GM19463 (cell line): ENCODE results near the gene CDC25B.
A peak's percentile ranks its signal among the peaks of the same experiment; 100 is the strongest.
"Not testable (repeated sequence)": the region's sequence is repeated elsewhere in the genome, so short reads cannot be mapped to it uniquely, and the experiment has no call there.

Experiments
- ATAC-seq: cut with Tn5 transposase; IDR thresholded peaks from one replicate; pipeline ENCODE4 v1.9.1; 2021; ENCODE audit warnings: mild to moderate bottlenecking, moderate library complexity; ENCODE audit not compliant: unreplicated experiment

The CDC25B gene

GRCh38 chr20:3821996-3822395 lies 25.9 kb downstream of the CDC25B start:
- no peak for ATAC-seq

DNA sequence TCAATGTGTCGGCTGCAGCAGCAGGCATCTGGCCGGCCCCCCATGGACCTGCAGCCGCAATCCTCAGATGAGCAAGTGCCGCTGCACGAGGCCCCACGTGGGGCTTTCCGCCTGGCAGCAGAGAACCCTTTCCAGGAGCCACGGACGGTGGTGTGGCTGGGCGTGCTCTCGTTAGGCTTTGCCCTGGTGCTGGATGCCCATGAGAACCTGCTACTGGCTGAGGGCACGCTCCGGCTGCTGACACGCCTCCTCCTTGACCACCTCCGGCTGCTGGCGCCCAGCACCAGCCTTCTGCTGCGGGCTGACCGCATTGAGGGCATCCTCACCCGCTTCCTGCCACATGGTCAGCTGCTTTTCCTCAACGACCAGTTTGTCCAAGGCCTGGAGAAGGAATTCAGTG lies 27.8 kb downstream of the CDC25B start:
- no peak for ATAC-seq

DNA sequence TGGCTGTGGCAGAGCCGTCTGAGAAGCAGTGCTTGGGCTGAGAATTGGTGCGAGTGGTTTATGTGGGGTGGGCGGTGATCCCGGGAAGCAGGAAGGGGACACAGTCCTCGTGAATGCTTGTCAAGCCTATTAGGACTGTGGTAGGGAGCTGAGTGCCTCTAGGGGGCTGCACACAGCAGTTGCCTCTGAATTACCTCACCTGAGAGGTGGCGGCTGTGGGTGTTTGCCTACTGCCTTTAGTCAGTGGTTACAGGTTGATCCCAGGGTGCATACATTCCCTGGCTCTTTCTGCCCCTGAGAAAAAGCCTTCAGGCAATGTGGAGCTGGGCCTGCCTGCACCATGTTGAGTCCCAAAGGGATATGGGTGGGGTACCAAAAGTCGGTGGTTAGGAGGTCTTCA lies 29.4 kb downstream of the CDC25B start:
- ATAC-seq = no peak

- ATAC-seq = no peak
Measured at GRCh38 chr20:3826420-3826819, 30.3 kb downstream of the CDC25B start.

GRCh38 chr20:3828798-3829197 lies 32.7 kb downstream of the CDC25B start:
- no peak for ATAC-seq

DNA sequence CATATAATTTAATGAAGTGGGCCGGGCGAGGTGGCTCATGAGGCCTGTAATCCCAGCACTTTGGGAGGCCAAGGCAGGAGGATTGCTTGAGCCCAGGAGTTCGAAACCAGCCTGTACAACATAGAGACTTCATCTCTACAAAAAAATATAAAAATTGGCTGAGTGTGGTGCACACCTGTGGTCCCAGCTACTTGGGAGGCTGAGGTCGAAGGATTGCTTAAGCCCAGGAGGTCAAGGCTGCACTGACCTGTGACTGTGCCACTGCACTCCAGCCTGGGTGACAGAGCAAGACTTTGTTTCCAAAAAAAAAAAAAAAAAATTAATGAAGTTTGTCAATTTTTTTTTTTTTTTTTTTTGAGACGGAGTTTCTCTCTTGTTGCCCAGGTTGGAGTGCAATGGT lies 33.8 kb downstream of the CDC25B start:
- not testable (repeated sequence) for ATAC-seq

DNA sequence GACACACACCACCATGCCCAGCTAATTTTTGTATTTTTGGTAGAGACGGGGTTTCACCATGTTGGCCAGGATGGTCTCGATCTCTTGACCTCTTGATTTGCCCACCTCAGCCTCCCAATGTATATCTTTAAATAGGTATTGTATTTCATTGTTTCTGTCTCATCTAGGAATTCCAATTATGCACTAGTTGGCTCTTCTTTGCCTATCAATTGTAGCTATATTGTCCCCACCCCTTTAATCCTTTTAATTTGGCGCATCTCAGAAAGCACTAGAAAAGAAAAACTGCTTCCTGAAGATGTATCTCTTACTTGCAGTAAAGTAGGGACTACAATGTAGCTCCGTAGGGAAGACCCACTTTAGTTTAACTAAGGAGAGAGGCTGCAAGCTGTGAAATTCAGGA lies 40.0 kb downstream of the CDC25B start:
- no peak for ATAC-seq

DNA sequence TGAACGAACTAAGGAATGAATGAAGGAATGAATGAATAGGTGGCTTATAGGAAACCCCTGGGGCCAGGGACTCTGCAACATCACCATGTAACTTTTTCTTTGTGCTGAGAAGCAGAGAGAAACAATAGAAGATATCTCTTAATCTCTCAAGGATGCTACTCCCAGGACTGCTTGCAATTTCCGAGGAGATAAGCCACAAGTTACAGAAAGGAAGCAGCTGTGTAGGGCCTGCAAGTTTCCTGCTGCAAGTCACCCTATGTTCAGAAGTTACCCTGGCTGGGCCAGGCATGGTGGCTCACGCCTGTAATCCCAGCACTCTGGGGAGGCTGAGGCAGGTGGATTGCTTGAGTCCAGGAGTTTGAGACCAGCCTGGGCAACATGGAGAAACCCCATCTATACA lies 43.2 kb downstream of the CDC25B start:
- ATAC-seq = no peak

GRCh38 chr20:3840201-3840600 lies 44.1 kb downstream of the CDC25B start:
- ATAC-seq = not testable (repeated sequence)

DNA sequence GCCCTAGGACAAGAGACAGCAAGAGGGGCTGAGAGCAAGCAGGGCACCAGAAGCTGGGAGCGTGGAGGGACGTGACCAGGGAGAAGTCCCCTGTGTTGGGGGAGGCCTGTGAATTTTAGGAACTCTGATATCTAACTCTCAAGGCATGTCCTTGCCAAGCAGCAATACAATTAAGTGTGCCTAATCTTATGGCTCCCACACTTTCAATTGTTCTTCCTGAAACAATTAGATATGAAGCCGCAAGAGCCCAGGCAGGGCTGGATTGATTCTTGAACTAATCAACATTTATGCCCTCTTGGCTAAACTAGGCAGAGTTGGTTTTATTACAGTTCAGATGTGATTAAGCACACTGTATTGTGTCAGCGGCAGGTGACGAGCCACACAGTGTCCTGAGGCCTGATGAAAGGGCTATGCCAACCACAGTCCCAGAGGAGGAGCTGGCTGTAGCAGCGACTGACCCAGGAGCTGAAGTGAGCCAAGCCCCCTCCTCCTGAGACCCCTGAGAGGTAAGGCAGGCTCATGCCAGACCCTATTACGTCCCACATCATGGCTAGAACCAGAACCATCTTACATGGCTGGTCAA lies 46.3 kb downstream of the CDC25B start:
- no peak for ATAC-seq

DNA sequence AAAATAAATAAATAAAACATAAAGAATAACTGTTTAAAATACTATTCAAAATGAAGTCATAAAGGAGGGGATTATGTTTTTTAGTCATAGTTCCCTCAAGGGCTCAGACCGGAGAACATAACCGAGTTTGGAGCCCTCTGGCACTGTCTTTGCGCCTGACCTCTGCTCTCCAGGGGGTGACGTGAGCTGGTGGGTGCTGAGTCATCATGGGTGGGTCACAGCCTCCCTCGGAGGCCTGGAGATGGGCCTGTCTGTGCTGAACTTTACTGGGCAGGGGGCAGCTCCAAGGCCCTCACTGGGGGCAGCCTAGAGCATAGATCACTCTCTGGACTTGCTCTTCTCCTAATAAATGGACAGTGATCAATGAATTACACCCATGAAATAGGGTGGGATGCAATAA lies 47.4 kb downstream of the CDC25B start:
- no peak for ATAC-seq

DNA sequence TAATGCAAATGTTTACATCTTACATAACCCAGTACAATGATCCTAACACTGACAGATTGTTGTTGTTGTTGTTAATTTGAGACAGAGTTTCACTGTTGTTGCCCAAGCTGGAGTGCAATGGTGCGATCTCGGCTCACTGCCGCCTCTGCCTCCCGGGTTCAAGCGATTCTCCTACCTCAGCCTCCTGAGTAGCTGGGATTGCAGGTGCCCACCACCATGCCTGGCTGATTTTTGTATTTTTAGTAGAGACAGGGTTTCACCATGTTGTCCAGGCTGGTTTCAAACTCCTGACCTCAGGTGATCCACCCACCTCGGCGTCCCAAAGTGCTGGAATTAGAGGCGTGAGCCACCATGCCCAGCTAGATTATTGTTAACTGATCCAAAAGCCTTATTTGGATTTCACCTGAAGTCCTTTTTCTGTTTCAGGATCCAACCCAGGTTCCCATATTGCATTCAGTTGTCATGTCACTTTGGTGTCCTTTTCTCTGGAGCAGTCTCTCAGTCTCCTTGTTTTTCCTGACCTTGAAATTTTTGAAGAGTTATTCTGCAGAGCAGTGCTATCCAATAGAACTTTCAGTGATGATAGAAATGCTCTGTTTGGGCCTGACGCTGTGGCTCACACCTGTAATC lies 48.0 kb downstream of the CDC25B start:
- not testable (repeated sequence) for ATAC-seq

DNA sequence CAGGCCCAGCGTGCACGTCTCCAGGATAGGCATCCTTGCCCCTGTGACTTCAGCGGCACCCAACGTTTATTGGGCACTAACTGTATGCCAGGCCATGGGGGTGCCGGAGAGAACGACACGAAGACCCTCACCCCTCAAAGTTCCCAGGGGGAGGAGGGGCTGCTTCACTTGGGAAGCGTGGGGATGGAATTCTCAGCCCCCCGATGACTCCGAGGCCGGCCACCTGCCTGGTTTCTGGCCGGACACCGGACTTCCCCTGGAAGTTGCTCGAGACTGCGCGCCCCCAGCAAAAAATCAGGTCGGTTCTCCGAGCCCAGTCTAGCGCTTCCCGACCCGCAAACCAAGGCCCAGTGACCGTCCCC lies 50.2 kb downstream of the CDC25B start:
- no peak for ATAC-seq

DNA sequence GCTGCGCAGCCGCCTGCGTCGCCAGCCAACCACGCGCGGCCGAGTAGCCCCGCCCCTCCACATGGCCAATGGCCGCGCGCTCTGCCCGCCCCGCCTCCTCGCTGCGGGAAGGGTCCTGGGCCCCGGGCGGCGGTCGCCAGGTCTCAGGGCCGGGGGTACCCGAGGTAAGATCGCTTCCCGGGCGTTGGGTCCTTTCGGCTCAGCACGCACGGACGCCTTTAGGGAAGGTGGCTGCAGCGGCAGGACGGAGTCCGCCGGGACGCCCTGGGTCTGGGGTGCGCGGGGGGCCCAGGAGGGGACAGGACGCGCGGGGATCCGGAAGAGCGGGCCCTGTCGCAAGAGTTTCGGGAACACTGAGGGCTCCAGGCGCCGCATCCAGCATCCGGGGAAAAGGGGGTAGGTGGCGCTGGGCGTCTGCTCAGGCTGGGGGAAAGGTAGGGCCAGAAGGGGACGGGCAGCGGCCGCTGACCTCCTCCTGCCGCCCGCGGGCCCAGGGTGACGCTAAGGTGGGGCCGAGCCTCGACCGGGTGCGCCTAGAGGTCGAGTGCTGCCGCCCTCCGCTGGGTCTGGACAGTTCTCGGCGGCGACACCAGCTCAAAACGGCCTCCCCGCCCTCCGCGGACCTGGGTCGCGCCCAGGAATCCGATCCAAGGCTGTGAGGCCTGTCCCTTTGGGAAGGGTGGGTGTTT lies 50.8 kb downstream of the CDC25B start, which contains the start of gene MAVS:
Gene MAVS (plus strand): TSS at position 95 of the 689 bp plus-strand sequence. CDS start 7,791 bp downstream, outside the sequence.
- ATAC-seq = peak; percentile 96

- no peak for ATAC-seq
Measured at GRCh38 chr20:3847429-3847940, 51.4 kb downstream of the CDC25B start.

- no peak for ATAC-seq
Measured at GRCh38 chr20:3848565-3848964, 52.5 kb downstream of the CDC25B start.

- ATAC-seq = no peak
Measured at GRCh38 chr20:3854462-3854871, 58.4 kb downstream of the CDC25B start.
